Subcutaneous abdominal adipose tissue (tissue), 5 donors: Measurements from ENCODE around the gene PLXNA4.

ENCODE experiments used
- H3K27ac ChIP-seq: one replicate; pipeline ENCODE4 v1.7.0; 2013; ENCODE audit warnings: low read depth, mild to moderate bottlenecking, inconsistent platforms, low read length, moderate library complexity
- H3K27me3 ChIP-seq, 5 donors: one replicate each; pipeline ENCODE4 v1.7.0; 2013; ENCODE audit warnings: low read length in 5 of 5, inconsistent platforms in 1 of 5; ENCODE audit not compliant: control insufficient read depth in 5 of 5, insufficient read depth in 4 of 5
- H3K36me3 ChIP-seq, 5 donors: one replicate each; pipeline ENCODE4 v1.7.0; 2013; ENCODE audit warnings: low read length in 5 of 5; ENCODE audit not compliant: control insufficient read depth in 5 of 5, insufficient read depth in 5 of 5
- H3K4me1 ChIP-seq, 5 donors: one replicate each; pipeline ENCODE4 v1.7.0; 2013; ENCODE audit warnings: low read length in 5 of 5, mild to moderate bottlenecking in 3 of 5, moderate library complexity in 1 of 5; ENCODE audit not compliant: control insufficient read depth in 5 of 5, insufficient read depth in 5 of 5
- H3K4me3 ChIP-seq, 5 donors: one replicate each; pipeline ENCODE4 v1.7.0; 2013; ENCODE audit warnings: low read length in 5 of 5, low read depth in 1 of 5
- H3K9ac ChIP-seq, 5 donors: one replicate each; pipeline ENCODE4 v1.7.0; 2013; ENCODE audit warnings: low read length in 5 of 5, mild to moderate bottlenecking in 4 of 5, moderate library complexity in 3 of 5
- H3K9me3 ChIP-seq, 5 donors: one replicate each; pipeline ENCODE4 v1.7.0; 2013; ENCODE audit warnings: low read length in 5 of 5; ENCODE audit not compliant: control insufficient read depth in 5 of 5
- donor health status: healthy.
- donor health status: healthy.
- donor health status: healthy.
- donor health status: healthy.
- donor health status: healthy.

The PLXNA4 gene

DNA sequence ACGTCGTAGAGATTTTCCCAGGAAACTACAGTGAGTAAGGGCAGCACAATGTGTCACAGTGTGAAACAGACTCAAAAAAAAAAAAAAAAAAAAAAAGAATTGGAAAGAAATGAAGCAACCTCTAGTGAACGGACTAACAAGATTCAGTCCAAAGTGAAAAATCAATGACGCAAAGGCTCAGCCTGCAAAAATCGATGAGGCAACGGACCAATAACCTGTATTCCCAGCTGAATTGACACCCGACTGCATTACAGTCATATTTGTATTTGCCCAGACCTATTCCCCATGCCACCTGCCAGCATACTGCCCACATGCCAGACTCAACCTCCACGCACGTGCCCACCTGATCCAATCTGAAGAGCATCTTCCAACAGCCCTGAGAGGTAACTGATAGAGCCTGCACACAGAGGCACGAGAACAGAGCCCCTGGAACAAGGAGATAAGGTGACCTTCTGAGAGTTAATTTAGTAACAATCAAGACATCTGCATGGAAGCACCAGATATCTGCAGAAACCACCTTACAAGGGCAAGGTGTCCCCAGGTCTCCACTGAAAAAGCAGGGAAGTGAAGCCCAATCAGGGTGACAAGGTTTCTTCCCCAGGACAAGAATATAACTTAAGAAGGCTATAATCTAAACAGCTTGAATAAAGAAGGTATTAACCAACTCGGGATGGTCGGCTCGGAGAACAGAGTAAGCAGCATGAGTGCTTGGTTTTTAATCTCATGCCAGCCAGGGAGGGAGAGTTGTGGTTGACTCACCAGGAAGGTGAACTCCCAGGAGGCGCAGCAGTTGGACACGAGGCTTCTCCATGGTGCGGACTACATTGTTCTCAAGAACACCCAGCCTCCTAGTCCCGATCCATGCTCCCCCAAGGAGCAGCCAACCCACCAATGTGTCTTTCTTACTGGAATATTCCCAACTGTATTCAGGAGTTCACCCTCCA is 48.5 kb downstream of the PLXNA4 start:
- no peak overlapping the region for H3K4me3 ChIP-seq
- no peaks in the 10 kb centered on the region for H3K36me3 ChIP-seq
- no peaks in the 10 kb centered on the region for H3K27me3 ChIP-seq
- no peak overlapping the region for H3K9ac ChIP-seq
- H3K4me1 ChIP-seq, result no peaks in the 10 kb centered on the region
- H3K27ac ChIP-seq, result no peak overlapping the region
- H3K9me3 ChIP-seq, result no peaks in the 10 kb centered on the region

DNA sequence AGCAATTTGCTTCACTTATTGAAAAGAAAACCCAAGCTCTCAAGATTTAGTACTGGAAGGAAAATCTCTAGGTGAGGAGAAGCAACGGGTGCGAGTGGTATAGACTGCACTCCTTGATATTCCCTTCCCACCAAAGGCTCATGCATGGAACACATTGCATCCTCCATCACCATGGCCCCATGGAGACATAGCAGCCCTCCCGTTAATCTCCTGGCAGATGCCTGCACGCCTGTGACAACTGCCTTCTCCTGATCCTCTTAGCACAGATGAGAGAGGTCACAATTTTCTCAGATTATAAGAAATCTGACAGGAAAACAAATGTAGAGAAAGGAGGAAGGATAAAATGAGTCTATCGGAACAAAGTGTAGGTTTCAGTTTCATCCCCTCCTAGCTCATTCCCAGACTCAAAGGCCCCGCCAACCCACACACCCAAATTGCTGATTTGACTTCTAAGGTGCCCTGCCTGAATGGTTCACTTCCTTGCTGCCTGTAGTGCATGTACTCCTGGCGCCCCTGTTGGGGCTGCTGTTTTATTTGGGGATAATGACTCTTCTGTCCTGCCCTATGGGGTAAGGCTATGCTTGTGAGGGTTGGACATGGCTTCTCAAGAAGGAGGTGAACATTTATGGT is 50.0 kb downstream of the PLXNA4 start:
- H3K9me3 ChIP-seq, result no peaks in the 10 kb centered on the region
- no peak overlapping the region for H3K27ac ChIP-seq
- no peaks in the 10 kb centered on the region for H3K36me3 ChIP-seq
- H3K4me3 ChIP-seq, result no peak overlapping the region
- no peaks in the 10 kb centered on the region for H3K4me1 ChIP-seq
- H3K27me3 ChIP-seq, result no peaks in the 10 kb centered on the region
- H3K9ac ChIP-seq, result no peak overlapping the region

DNA sequence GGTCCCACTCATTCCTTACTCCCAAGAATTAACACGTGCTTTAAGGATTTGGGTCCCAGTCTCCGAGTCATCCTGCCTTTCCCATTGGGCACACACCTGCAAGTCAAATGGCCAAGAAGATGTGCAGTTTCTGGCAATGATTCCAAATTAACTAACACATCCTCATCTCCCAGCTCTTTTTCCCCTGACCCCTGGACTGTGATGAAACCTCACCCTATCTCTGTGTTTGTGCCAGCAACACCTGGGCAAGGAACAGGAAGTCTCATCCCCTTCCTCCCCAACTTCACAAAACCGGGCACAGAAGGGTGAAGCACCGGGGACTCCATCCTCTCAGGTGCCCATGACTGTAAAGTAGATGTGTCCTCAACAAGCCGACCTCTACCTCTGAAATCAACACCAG is 54.8 kb downstream of the PLXNA4 start:
- Histone ChIP-seq H3K36me3 (no peaks in the 10 kb centered on the region), H3K4me3 (no peak overlapping the region), H3K4me1 (peaks cover 0 to 30% (median 17%) of the 10 kb centered on the region in 5 donors), H3K9ac (no peak overlapping the region), H3K27ac (no peak overlapping the region), H3K27me3 (no peaks in the 10 kb centered on the region), H3K9me3 (no peaks in the 10 kb centered on the region)

DNA sequence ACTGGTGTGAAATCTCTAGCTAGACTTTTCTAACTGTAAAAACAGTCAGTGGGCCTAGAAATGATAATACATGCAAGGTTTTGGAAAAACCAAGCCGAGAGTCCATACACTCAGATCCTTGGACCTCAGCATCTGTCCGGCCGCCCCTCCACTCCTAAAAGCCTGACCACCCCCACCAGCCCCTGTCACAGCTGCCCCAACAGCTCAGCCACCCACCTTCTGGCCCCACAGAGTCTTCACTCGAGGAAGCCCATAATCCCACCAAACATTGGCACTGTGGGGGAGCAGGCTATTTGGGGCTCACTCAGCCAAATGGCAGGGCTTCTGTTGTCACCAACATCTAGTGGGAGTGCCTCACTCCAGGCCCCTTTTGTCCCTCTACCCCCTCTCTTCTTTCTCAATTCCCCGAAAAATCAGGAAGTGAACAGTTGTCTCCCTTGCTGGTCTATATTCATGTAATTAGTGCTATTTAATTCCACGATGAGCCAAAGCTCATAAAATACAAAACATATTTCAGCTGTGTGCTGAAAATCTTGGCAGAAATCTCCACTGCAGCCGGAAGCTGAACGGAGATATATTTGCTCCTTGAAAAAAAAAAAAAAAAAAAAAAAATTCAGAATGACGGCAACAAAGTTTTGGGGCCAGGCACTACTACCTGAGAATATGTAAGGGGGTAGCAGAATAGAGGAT is 55.5 kb downstream of the PLXNA4 start:
- Histone ChIP-seq H3K27ac (no peak overlapping the region), H3K9ac (no peak overlapping the region), H3K4me3 (no peak overlapping the region), H3K9me3 (no peaks in the 10 kb centered on the region), H3K4me1 (peaks cover 0 to 30% (median 17%) of the 10 kb centered on the region in 5 donors), H3K36me3 (no peaks in the 10 kb centered on the region), H3K27me3 (no peaks in the 10 kb centered on the region)

DNA sequence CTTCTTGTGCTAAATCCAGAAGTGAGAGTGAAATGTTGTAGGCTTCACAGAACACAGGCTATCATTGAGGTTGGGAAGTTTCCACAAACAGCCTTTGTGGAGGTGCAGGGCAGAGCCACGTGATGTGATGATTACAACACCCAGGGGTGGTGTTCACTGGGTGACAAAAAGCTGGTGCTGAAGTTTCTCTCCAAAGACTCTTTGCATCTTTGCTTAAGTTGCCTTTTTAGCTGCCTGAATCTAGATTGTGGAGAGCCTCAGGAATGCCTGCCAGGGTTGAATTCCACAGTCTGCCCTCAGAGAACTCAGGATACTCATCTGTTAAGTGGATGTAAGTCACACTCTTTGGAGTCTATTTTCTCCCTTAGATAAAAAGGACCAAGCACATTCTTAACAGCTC is 56.3 kb downstream of the PLXNA4 start:
- Histone ChIP-seq H3K9me3 (no peaks in the 10 kb centered on the region), H3K27me3 (no peaks in the 10 kb centered on the region), H3K36me3 (no peaks in the 10 kb centered on the region), H3K4me1 (peaks cover 0 to 30% (median 24%) of the 10 kb centered on the region in 5 donors), H3K27ac (no peak overlapping the region), H3K9ac (no peak overlapping the region), H3K4me3 (no peak overlapping the region)

DNA sequence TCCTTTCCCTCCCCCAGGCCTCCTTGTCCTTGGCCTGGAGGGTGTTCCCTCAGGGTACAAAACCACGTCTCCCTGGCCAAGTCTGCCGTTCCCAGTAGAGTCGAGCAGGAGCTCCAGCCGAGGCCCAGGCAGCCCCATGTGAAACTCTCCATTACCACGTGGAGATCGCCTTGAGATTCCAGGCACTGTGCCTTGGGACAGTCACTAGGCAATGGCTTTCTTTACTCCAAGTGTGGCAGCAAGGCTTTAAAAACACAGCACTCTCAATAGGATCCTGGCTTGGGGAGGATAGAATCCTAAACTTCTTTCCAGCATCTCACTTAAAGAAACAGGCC is 57.5 kb downstream of the PLXNA4 start:
- no peak overlapping the region for H3K27ac ChIP-seq
- H3K27me3 ChIP-seq, result no peaks in the 10 kb centered on the region
- H3K9me3 ChIP-seq, result no peaks in the 10 kb centered on the region
- H3K36me3 ChIP-seq, result no peaks in the 10 kb centered on the region
- no peak overlapping the region for H3K4me3 ChIP-seq
- H3K4me1 ChIP-seq, result peaks cover 0 to 30% (median 24%) of the 10 kb centered on the region in 5 donors
- no peak overlapping the region for H3K9ac ChIP-seq

DNA sequence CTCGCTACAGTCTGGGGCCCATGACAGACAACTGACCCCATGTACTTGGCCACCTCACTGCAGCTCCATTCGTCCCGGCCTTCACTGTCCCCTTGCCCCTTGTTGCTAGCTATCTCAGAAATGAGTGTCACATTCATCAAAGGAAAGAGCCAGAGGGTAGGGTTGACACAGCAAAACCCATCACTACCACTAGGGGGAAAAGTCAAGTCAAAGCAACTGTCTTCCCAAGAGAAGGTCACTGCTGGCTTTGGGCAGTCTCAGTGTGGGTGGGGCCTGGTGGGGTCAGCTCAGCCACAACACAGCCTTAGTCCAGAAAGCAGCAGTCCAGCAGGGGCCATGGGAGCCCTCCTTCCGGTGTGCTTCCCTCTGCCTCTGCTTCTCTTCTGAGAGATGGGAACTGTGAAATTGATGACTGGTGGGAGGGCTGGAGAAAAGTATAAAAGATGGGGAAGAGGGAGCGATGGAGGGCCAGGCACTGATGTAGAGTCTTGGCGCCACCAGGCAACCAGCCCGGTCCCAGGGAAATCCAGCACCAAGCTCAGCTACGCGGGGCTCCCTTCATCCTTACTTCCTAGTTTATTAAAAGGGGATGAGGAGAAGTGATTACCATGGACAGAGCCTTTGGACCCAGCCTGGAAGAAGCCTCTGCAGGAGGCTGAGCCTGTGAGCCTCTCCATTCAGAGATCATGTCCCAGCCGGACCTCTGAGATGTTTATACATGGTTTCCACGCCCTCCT is 58.0 kb downstream of the PLXNA4 start:
- no peak overlapping the region for H3K27ac ChIP-seq
- H3K9ac ChIP-seq, result no peak overlapping the region
- H3K27me3 ChIP-seq, result no peaks in the 10 kb centered on the region
- no peaks in the 10 kb centered on the region for H3K36me3 ChIP-seq
- no peak overlapping the region for H3K4me3 ChIP-seq
- no peaks in the 10 kb centered on the region for H3K9me3 ChIP-seq
- H3K4me1 ChIP-seq, result peaks cover 0 to 30% (median 24%) of the 10 kb centered on the region in 5 donors

DNA sequence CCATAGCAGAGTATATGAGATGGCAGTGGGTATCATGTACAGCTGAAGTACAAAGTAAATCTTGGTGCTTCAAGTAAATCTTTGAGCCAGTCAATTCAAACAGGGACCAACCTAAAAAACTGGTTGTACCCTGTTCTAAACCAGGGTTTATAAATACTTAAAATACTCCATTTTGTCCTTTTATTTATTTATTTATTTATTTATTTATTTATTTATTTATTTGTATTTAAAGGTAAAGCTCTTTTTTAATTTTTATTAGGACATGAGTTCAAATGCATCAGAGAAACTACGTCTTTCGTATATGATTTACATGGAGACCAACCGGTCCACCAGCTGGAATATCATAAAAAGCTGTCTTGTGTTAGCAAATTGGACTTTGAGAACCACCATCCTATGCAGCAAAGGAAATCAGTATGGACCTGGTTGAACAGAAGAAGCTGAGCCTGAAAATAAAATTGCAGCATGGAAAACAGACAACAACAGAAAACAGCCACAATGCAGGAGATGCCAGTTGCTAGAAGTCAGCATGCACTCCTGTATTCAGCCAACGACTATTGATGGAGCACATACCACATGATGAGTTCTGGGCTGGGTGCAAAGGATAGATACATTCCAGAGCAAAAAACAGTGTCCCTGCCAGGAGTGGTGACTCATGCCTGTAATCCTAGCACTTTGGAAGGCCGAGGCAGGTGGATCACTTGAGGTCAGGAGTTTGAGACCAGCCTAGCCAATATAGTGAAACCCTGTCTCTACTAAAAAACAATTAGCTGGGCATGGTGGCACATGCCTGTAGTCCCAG is 60.0 kb downstream of the PLXNA4 start:
- Histone ChIP-seq H3K4me3 (no peak overlapping the region), H3K27ac (no peak overlapping the region), H3K27me3 (no peaks in the 10 kb centered on the region), H3K9me3 (no peaks in the 10 kb centered on the region), H3K36me3 (no peaks in the 10 kb centered on the region), H3K9ac (no peak overlapping the region), H3K4me1 (peaks cover 0 to 30% (median 24%) of the 10 kb centered on the region in 5 donors)

DNA sequence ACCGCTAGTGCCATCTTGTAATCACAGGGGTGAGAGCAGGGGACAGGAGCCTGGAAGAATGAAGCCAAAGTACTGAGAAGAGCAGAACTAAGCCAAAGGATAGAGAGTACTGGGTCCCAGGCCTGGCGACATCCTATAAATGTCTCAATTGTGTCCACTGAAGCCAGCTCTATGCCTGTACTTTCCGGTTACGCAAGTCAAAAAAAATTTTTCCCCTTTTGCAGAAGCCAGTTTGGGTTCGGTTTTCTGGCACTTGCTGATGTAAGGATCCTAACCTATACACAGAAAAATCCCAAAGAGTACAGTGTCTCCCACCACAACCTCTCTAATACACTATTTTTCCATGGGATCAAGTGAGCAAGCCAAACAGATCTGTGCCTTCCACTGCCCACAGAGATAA is 61.1 kb downstream of the PLXNA4 start:
- no peaks in the 10 kb centered on the region for H3K9me3 ChIP-seq
- no peak overlapping the region for H3K4me3 ChIP-seq
- no peaks in the 10 kb centered on the region for H3K36me3 ChIP-seq
- H3K9ac ChIP-seq, result no peak overlapping the region
- peaks cover 0 to 24% (median 22%) of the 10 kb centered on the region in 5 donors for H3K4me1 ChIP-seq
- H3K27me3 ChIP-seq, result no peaks in the 10 kb centered on the region
- no peak overlapping the region for H3K27ac ChIP-seq
